IMR-90 (cell line): Measurements from ENCODE around the gene TMEM131.

Source experiments
- BHLHE40 ChIP-seq: fragments of 150-350 bp; IDR thresholded peaks from 2 replicates; pipeline ENCODE4 v1.6.1; 2016; ENCODE audit warnings: mild to moderate bottlenecking, low read depth, low read length
- CEBPB ChIP-seq: IDR thresholded peaks from 2 replicates; pipeline ENCODE4 v1.6.1; 2012; ENCODE audit warnings: low read depth, low read length, improper control_type of control experiment
- FOS ChIP-seq: fragments of 150-350 bp; IDR thresholded peaks from 2 replicates; pipeline ENCODE4 v1.6.1; 2016; ENCODE audit warnings: low read depth, low read length
- MAFK ChIP-seq: IDR thresholded peaks from 2 replicates; pipeline ENCODE4 v1.6.1; 2012; ENCODE audit warnings: low read depth, low read length, improper control_type of control experiment
- MAZ ChIP-seq: IDR thresholded peaks from 2 replicates; pipeline ENCODE4 v1.6.1; 2012; ENCODE audit warnings: low read depth, mild to moderate bottlenecking, low read length, improper control_type of control experiment, moderate library complexity, borderline replicate concordance
- MXI1 ChIP-seq: IDR thresholded peaks from 2 replicates; pipeline ENCODE4 v1.6.1; 2012; ENCODE audit warnings: low read depth, mild to moderate bottlenecking, low read length, moderate library complexity, borderline replicate concordance
- NFE2L2 ChIP-seq: fragments of 150-350 bp; IDR thresholded peaks from 2 replicates; pipeline ENCODE4 v1.6.1; 2016; ENCODE audit warnings: low read depth, mild to moderate bottlenecking, low read length
- POLR2A ChIP-seq: IDR thresholded peaks from 2 replicates; pipeline ENCODE4 v1.6.1; 2012; ENCODE audit warnings: mild to moderate bottlenecking, low read depth, low read length
- RCOR1 ChIP-seq: IDR thresholded peaks from 2 replicates; pipeline ENCODE4 v1.6.1; 2012; ENCODE audit warnings: mild to moderate bottlenecking, low read length, improper control_type of control experiment; ENCODE audit not compliant: insufficient replicate concordance
- SMC3 ChIP-seq: fragments of 150-350 bp; IDR thresholded peaks from 2 replicates; pipeline ENCODE4 v1.6.1; 2016; ENCODE audit warnings: low read depth, mild to moderate bottlenecking, antibody characterized with exemption, low read length, moderate library complexity
- TF ChIP-seq, protein P1 (sequence below): conservative IDR thresholded peaks from 2 replicates; pipeline ENCODE4 v1.5.1; 2012; ENCODE audit warnings: mild to moderate bottlenecking, low read depth, low read length, improper control_type of control experiment
- TF ChIP-seq, protein P2 (sequence below): fragments of 150-350 bp; IDR thresholded peaks from 2 replicates; pipeline ENCODE4 v1.6.1; 2016; ENCODE audit warnings: low read depth, mild to moderate bottlenecking, low read length, moderate library complexity, borderline replicate concordance
- TF ChIP-seq, protein P3 (sequence below): fragments of 150-350 bp; IDR thresholded peaks from 2 replicates; pipeline ENCODE4 v1.6.1; 2017; ENCODE audit warnings: mild to moderate bottlenecking, antibody characterized with exemption, low read length, low read depth

DNA sequence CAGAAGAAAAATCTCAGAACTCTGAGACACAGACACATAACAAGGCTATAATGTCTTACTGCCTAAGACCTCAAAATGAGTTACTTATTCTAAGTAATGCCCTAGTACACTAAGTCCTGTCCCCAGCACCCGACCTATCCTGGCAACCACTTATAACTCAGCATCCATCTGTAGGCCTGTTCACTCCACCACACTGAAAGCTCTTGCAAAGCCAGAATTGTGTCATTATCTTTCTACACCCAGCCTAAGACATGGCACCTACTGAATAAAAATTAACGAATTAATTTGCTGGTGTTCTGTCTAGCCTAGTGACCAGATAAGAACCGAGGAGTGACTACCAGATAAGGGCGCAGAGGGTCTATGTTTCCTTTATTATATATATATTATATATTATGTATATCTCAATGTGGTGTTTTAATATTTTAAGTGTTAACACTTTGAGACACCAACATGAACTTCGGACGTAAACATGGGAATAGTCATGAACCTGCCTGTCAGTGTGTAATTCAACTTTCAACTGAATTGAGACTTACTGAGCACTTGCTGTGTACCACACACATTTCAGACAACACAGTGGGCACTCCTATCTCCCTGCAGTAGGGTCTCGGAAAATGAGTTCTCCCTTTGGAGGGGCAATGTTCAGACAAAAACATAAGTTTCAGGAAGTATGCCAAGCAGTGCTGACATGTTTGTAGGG, 27.7 kb downstream of the TMEM131 start:
- TF ChIP-seq MXI1 = no peak
- no peak for TF ChIP-seq CEBPB
- TF ChIP-seq, protein P1, sequence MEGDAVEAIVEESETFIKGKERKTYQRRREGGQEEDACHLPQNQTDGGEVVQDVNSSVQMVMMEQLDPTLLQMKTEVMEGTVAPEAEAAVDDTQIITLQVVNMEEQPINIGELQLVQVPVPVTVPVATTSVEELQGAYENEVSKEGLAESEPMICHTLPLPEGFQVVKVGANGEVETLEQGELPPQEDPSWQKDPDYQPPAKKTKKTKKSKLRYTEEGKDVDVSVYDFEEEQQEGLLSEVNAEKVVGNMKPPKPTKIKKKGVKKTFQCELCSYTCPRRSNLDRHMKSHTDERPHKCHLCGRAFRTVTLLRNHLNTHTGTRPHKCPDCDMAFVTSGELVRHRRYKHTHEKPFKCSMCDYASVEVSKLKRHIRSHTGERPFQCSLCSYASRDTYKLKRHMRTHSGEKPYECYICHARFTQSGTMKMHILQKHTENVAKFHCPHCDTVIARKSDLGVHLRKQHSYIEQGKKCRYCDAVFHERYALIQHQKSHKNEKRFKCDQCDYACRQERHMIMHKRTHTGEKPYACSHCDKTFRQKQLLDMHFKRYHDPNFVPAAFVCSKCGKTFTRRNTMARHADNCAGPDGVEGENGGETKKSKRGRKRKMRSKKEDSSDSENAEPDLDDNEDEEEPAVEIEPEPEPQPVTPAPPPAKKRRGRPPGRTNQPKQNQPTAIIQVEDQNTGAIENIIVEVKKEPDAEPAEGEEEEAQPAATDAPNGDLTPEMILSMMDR = no peak
- TF ChIP-seq POLR2A = no peak
- no peak for TF ChIP-seq MAZ
- TF ChIP-seq RCOR1 = no peak
- no peak for TF ChIP-seq MAFK
- no peak for TF ChIP-seq NFE2L2
- no peak for TF ChIP-seq BHLHE40
- TF ChIP-seq FOS = no peak
- TF ChIP-seq, protein P2, sequence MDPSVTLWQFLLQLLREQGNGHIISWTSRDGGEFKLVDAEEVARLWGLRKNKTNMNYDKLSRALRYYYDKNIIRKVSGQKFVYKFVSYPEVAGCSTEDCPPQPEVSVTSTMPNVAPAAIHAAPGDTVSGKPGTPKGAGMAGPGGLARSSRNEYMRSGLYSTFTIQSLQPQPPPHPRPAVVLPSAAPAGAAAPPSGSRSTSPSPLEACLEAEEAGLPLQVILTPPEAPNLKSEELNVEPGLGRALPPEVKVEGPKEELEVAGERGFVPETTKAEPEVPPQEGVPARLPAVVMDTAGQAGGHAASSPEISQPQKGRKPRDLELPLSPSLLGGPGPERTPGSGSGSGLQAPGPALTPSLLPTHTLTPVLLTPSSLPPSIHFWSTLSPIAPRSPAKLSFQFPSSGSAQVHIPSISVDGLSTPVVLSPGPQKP = no peak
- no peak for TF ChIP-seq SMC3
- TF ChIP-seq, protein P3, sequence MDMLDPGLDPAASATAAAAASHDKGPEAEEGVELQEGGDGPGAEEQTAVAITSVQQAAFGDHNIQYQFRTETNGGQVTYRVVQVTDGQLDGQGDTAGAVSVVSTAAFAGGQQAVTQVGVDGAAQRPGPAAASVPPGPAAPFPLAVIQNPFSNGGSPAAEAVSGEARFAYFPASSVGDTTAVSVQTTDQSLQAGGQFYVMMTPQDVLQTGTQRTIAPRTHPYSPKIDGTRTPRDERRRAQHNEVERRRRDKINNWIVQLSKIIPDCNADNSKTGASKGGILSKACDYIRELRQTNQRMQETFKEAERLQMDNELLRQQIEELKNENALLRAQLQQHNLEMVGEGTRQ = no peak
